DMS53 treated with DMSO at 0.1 percent for 48 hours (cell line): ENCODE results near the gene NELFB.
"Not testable (repeated sequence)": the region's sequence is repeated elsewhere in the genome, so short reads cannot be mapped to it uniquely, and the experiment has no call there.

Source experiments
- DNase-seq: peaks from one replicate; lab custom pipeline; 2025; ENCODE audit not compliant: unreplicated experiment; lab: John Stamatoyannopoulos, UW

Gene NELFB

DNA sequence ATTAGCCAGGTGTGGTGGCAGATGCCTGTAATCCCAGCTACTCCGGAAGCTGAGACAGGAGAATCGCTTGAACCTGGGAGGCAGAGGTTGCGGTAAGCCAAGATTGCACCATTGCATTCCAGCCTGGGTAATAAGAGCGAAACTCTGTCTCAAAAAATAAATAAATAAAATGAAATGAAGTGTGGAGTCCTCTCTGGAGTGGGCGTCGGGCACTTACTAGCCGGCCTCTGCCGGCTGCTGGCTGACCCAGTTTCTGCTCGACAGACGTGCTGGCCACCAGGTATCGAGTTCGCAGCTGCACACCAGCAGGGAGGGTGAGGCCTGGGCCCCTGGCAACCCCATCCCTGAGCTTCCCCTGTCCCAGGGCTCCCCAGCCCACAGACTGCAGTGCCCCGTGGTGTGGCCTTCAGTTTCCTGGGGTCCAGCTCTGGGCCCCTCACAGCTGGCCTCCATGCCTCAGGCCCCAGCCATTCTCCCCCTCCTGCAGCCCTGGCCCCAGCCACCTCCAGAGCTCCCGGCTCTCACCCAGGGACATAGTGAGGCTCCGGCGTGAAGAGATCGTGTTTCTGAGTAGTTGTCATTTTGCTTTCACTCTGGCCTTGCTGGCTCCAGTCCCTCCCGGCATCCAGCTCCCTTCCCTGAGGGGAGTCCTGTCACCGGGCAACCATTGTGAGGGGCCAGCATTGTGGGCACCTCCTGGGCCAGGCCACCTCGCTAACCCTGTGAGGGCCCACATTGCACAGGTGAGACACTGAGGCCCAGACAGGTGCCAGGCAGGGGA lies 7.8 kb upstream of the NELFB start:
- no peak for DNase-seq

- DNase-seq, result no peak
Observed at GRCh38 chr9:137247916-137248175, 7.3 kb upstream of the NELFB start.

DNA sequence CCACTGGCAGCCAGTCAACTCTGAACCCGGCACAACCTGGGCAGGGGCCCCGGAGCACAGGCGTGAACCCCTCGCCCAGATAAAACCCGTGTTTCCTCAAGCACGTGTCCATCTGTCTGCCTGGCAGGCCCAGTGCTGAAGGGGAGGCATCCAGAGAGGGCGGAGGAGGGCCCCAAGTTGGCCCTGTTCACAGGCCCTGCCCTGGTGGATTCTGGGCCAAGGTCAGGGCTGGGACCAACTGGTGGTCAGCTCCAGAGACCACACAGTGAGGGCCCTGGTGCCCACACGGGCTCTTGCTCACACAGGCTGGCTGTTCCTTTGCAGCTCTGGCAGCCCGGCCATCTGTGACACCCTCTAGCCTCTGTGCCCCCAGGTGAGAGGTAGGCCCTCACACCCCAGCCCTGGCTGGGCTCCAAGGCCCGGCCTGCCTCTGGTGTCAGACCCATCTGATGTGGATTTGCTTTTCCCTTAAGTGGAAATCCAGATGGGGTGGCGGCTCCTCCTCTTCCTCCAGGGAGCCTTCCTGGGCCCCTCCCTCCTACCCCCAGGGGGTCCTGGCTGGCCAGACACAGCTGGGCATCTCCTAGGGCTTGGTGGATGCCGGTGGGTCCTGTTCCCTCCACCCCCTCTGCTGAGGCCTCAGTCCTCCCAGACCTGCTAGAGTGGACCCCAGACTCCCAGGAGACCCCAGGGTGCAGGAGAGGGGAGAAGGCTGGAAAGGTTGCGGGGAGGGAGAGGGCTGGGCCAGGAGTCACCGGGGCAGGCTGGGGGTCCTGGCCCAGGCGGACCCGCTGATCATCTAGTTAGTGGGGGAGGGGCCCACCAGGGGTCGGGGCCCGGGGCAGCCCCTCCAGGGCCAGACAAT lies 4.6 kb upstream of the NELFB start:
- no peak for DNase-seq

GRCh38 chr9:137251194-137251461 lies 4.0 kb upstream of the NELFB start, which contains the start of gene STPG3:
TSS of gene STPG3 (plus strand) at chr9:137251286. CDS start at chr9:137251287, 1 bp downstream.
- no peak for DNase-seq

DNA sequence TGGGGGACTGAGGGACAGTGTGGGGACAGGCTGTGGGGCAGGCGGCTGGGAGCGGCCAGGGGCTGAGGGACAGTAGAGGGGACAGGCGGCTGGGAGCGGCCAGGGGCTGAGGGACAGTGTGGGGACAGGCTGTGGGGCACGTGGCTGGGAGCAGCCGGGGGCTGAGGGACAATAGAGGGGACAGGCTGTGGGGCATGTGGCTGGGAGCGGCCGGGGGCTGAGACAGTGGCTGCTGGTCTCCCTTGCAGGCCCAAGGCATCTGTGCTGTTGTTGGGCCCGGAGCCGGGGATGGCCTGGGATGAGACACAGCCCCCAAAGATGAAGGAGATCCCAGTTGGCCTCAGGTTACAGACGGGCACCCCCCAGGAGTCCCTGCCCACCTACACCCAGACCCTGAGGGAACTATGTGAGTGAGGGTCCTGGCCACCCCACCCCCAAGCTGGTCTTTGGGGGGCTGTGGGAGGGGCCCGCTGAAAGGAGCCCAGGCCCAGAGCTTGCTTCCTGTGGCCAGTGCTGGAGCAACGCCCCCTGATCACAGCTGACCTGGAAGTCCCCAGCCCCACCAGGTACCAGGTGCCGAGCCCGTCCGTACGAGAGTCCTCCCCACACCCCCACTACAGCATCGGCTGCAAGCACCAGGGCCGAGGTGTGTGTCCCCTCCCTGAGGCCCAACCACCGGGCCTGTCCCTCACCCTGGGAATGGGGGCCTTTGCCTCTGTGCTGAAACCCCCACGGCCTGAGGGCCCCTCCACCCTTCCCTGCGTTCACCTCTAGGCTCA lies 3.4 kb upstream of the NELFB start:
- no peak for DNase-seq

DNA sequence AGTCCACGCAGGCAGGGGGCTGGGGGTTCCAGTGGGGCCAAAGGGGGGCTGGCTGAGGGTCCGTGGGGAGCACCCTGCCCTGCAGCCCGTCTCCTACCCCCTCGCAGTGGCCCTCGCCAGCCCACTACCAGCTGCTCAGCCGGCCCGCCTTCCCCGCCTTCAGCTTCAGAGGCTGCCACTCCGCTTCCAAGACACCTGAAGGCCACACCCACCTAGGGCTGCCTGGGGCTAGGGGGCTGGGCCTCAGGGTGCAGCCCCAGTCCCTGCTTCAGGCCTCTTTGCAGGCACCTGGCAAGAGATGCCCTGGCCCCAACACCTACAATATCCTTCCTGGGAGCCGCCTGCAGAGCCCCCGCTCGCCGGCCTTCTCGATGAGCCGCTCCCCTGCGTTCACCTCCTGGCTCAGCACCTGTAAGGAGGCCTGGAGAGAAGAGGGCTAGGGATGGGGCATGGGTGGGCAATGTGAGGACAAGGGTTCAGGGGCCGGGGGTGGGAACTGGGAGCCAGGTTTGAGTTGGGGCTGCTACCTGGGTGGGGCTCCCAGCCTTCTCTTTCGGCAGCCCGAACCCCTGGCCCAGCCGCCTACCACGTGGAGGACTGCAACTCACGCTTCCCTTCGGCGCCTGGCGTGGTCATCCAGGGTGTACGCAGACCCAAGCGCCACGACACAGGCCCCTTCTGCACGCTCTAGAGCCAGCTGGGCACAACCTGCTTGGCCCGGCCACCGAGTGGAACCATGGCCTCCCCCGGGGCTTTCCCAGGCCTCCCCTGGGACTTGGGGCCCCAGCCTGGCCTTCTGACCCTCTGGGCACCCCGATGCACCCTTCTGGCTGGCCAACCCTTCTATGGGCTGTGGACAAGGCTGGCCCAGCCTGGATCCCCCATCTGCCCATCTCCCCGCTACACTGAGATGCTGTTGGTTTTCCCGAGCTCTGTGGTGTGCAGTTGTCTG lies 2.3 kb upstream of the NELFB start:
- no peak for DNase-seq

DNA sequence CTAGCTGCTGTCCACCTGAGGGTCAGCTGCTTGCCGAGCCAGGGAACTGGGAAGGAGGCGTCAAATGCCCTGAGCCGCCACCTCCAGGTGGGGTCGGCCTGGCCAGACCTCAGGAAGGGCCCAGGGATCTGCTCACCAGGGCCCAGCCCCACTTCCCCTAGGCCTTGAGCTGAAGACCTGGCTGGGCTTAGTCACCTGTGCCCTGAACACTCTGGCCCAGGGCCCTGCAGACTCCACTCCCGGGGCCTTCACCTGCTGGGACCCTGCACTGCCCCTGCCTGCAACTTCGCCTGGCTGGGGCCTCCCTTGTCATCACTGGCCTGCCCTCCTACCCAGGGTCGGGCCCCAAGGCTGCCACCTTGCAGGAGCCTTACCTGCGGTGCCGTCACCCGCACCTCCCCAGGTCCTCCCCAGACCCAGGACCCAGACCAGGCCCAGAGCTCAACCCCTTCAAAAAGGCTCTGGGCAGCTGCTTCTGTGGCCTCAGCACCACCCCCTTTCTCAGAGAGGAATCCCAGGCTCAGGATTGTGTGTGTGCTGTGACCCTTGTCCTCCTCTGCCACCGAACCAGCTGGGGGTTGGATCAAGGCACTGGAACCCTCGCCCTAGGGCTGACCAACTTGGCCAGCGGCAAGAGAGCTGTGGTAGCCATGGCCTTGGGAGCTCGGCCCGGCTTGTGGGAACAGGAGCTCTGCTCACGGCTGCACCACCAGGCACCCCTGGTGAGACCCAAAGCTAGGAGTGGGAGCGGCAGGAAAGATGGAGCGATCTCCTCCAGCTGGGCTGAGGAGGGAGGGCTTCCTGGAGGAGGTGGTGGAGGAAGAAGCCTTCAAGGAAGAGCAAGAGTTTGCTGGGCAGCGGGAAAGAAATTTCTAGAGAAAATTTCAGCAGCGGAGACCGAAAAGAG lies 1.2 kb upstream of the NELFB start:
- no peak for DNase-seq

DNA sequence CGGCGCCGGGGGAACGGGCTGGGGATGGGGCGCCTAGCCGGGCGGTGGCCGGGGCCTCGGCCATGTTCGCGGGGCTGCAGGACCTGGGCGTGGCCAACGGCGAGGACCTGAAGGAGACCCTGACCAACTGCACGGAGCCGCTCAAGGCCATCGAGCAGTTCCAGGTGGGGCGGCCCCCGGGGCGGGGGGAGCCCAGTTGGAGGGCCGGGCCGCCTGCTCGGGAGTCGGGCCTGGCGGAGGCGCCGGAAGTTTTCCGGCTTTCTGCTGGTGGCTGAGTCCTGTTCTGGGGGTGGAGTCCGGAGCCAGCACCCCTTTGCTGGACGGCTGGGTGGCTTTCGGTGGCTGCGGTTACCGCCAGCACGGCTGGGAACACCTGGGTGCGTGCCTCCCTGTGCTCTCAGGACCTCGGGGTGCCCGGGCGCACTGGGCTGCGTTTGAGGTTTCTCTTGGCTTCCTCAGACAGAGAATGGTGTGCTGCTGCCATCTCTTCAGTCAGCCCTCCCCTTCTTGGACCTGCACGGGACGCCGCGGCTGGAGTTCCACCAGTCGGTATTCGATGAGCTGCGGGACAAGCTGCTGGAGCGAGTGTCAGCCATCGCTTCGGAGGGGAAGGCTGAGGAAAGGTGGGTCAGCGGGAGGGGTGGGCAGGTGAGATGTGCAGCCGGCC lies 454 bp downstream of the NELFB start:
- DNase-seq, result no peak

DNA sequence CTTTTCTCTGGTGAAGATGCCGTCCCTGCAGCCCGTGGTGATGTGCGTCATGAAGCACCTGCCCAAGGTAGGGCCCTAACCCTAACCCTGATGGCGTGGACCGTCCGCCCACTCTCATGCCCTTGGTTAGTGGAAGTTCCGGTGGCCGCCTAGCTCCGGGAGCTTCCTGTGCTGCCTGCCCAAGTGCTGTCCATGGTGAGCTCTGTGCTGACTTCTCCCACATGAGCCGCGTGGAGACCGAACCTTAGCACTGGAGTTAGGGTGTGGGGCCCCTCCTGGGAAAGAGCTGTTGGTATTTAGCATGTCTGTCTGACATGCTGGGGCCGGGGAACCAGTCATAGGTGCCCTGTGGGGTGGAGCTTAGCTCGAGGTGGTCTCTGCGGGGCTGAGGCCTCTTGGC lies 1.2 kb downstream of the NELFB start:
- no peak for DNase-seq

- DNase-seq, result no peak
Observed at GRCh38 chr9:137256856-137257255, 1.7 kb downstream of the NELFB start.

- DNase-seq, result not testable (repeated sequence)
Observed at GRCh38 chr9:137262173-137262908, 7.2 kb downstream of the NELFB start.

- no peak for DNase-seq
Observed at GRCh38 chr9:137262909-137263285, 7.8 kb downstream of the NELFB start.

GRCh38 chr9:137263506-137263905 lies 8.4 kb downstream of the NELFB start:
- no peak for DNase-seq

DNA sequence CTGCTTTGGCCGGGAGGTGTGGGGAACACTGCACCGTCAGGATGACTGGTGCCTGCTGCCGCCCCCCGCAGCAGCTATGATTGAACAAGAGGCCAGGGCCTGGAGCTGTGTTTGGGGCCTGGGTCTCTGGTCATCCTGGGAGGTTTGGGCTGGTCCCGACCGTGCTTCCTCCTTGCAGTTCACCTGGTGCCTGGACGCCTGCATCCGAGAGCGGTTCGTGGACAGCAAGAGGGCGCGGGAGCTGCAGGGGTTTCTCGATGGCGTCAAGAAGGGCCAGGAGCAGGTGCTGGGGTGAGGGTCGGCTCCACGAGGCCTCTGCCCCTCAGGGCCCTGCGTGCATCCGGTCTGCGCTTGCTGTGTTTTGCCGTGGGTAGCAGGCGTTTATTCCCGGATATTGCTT lies 8.9 kb downstream of the NELFB start:
- DNase-seq, result no peak

- no peak for DNase-seq
Observed at GRCh38 chr9:137265496-137266161, 10.5 kb downstream of the NELFB start.

DNA sequence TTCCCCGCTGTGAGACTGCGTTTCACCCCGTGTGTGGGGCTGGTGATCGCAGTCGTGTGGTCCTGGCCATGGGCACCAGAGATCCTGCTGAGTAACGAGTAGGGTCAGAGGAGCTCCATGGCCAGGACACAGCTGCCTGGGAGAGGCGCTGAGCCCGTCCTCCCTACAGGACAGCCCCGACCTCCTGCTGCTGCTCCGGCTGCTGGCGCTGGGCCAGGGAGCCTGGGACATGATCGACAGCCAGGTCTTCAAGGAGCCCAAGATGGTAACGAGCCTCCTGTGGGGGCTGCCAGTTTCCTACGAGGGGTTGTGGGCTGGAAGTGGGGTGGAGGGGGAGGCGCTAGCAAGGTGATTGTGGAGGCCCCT lies 11.0 kb downstream of the NELFB start:
- no peak for DNase-seq

- no peak for DNase-seq
Observed at GRCh38 chr9:137266585-137267453, 11.7 kb downstream of the NELFB start.
